Sigmoid colon (tissue), 7 donors: ENCODE measurements around the gene PRXL2C. TPM values are rescaled to one million over a fixed set of nuclear protein-coding genes. Genes with fewer than 3 reads are reported as not detected.

Experiments
- DNase-seq: peaks from one replicate; pipeline ENCODE4 v3.0.0-alpha.2; 2019
- H3K27ac ChIP-seq, 4 donors: fragments of 200-600 bp; sonication (generic); one replicate each; pipeline ENCODE4 v1.5.1; 2016 to 2019; ENCODE audit warnings: mild to moderate bottlenecking in 1 of 4
- H3K27me3 ChIP-seq, 3 donors: fragments of 200-600 bp; sonication (generic); one replicate each; pipeline ENCODE4 v1.5.1; 2019; ENCODE audit warnings: mild to moderate bottlenecking in 1 of 3
- H3K36me3 ChIP-seq, 4 donors: fragments of 200-600 bp; sonication (generic); one replicate each; pipeline ENCODE4 v1.5.1; 2016 to 2019
- H3K4me1 ChIP-seq, 4 donors: fragments of 200-600 bp; sonication (generic); one replicate each; pipeline ENCODE4 v1.5.1; 2017 to 2019
- H3K4me3 ChIP-seq, 4 donors: fragments of 200-600 bp; sonication (generic); one replicate each; pipeline ENCODE4 v1.5.1; 2017 to 2019; ENCODE audit warnings: mild to moderate bottlenecking in 2 of 4, moderate library complexity in 1 of 4
- H3K9me3 ChIP-seq, 4 donors: fragments of 200-600 bp in 3 of 4; sonication (generic) in 3 of 4; one replicate each; pipeline versions ENCODE4 v1.5.1 to v1.6.1; 2013 to 2019
- CTCF ChIP-seq, 4 experiments: fragments of 450-650 bp in 3 of 4; fragments of 200-600 bp in 1 of 4; IDR thresholded peaks; one replicate each; pipeline ENCODE4 v1.5.1; 2016 to 2019; ENCODE audit warnings: antibody characterized with exemption in 4 of 4, mild to moderate bottlenecking in 3 of 4, moderate library complexity in 2 of 4
- EP300 ChIP-seq, 4 donors: sonication (generic); formaldehyde crosslinking; IDR thresholded peaks; one replicate each; pipeline ENCODE4 v1.6.1; 2017; ENCODE audit warnings: antibody characterized with exemption in 4 of 4
- POLR2A ChIP-seq, 2 donors: fragments of 450-650 bp; IDR thresholded peaks; one replicate each; pipeline ENCODE4 v1.6.1; 2016; ENCODE audit warnings: antibody characterized with exemption in 2 of 2, mild to moderate bottlenecking in 2 of 2, moderate library complexity in 2 of 2
- POLR2AphosphoS5 ChIP-seq, 4 donors: sonication (generic); formaldehyde crosslinking; IDR thresholded peaks; one replicate each; pipeline ENCODE4 v1.6.1; 2017; ENCODE audit warnings: antibody characterized with exemption in 4 of 4
- WGBS, 2 donors: extraction: QIAGEN DNeasy Blood & Tissue Kit; methylation state at CpG; one replicate each; pipeline ENCODE4 v1.1.7; 2013; 5-methylcytosine and 5-hydroxymethylcytosine counted together
- intact Hi-C: fragments of 100-400 bp; cut with DNase I; formaldehyde crosslinking; loops from one replicate; pipeline ENCODE4 v1.15.1; 2023
- polyA plus RNA-seq, 3 donors: library from polyadenylated mRNA; stranded (reverse); fragments of 200-250 nt; gene quantifications; one replicate each; pipeline ENCODE4 v1.2.3, GENCODE V29; 2013
- total RNA-seq, 4 donors: library from RNA; depleted of rRNA; stranded (reverse); fragments of >200 nt; gene quantifications; one replicate each; pipeline ENCODE4 v1.1.0, GENCODE V29; 2016
- donor health status: healthy with polysubstance abuse.
- donor health status: Bipolar disorder and iron deficiency.
- donor health status: healthy.

PRXL2C gene
- total and polyA plus RNA-seq, 7 donors = 2.5 to 18.3 (median 14.0) TPM

- Histone ChIP-seq H3K4me1 (peaks cover 0 to 26% (median 23%) of the 10 kb centered on the region in 4 donors), H3K36me3 (no peaks in the 10 kb centered on the region), H3K4me3 (no peak overlapping the region), H3K27ac (peak overlapping the region; percentile 59 to 80 (median 70)), H3K9me3 (no peaks in the 10 kb centered on the region), H3K27me3 (no peaks in the 10 kb centered on the region)
- 29 to 60% methylated on average over 1 of the region's 1 CpG for whole genome bisulfite sequencing, 2 donors
- TF ChIP-seq POLR2AphosphoS5 (IDR thresholded peaks at IDR 0.05) = no peak
- TF ChIP-seq CTCF (IDR thresholded peaks at IDR 0.05) = no peak
- TF ChIP-seq POLR2A (IDR thresholded peaks at IDR 0.05) = no peak
- no peak for TF ChIP-seq EP300 (IDR thresholded peaks at IDR 0.05)
- DNase-seq = no peak
- intact Hi-C loops = no loop called here
Measured at GRCh38 chr9:96612966-96613589, 42.0 kb downstream of the PRXL2C start.

GRCh38 chr9:96612105-96612965, 42.8 kb downstream of the PRXL2C start:
- H3K9me3 ChIP-seq = no peaks in the 10 kb centered on the region
- peak; percentile 82 for DNase-seq
- intact Hi-C loops = no loop called here
- no peaks in the 10 kb centered on the region for H3K27me3 ChIP-seq
- H3K27ac ChIP-seq = peak overlapping the region; percentile 59 to 80 (median 70)
- WGBS, 2 donors = 29 to 56% methylated on average over 12 of the region's 12 CpGs
- H3K36me3 ChIP-seq = no peaks in the 10 kb centered on the region
- H3K4me1 ChIP-seq = peaks cover 0 to 26% (median 23%) of the 10 kb centered on the region in 4 donors
- TF ChIP-seq CTCF (IDR thresholded peaks at IDR 0.05) (no peak), POLR2AphosphoS5 (IDR thresholded peaks at IDR 0.05) (peak; percentile 22 to 80 (median 58)), EP300 (IDR thresholded peaks at IDR 0.05) (peak in 1 of 4 donors; percentile 19)
- H3K4me3 ChIP-seq = peak overlapping the region in 3 of 4 donors; percentile 3 to 12 (median 6)

GRCh38 chr9:96611302-96611701, 43.8 kb downstream of the PRXL2C start:
- Histone ChIP-seq H3K4me3 (no peak overlapping the region), H3K27me3 (no peaks in the 10 kb centered on the region), H3K27ac (peak overlapping the region; percentile 59 to 80 (median 70)), H3K9me3 (no peaks in the 10 kb centered on the region), H3K4me1 (peaks cover 0 to 26% (median 23%) of the 10 kb centered on the region in 4 donors), H3K36me3 (no peaks in the 10 kb centered on the region)
- intact Hi-C loops = no loop called here
- TF ChIP-seq POLR2AphosphoS5 (IDR thresholded peaks at IDR 0.05) = no peak
- no peak for TF ChIP-seq POLR2A (IDR thresholded peaks at IDR 0.05)
- TF ChIP-seq EP300 (IDR thresholded peaks at IDR 0.05) = no peak
- no peak for TF ChIP-seq CTCF (IDR thresholded peaks at IDR 0.05)
- no peak for DNase-seq
- 96 to 97% methylated on average over 3 of the region's 3 CpGs for WGBS, 2 donors

- Histone ChIP-seq H3K9me3 (no peaks in the 10 kb centered on the region), H3K4me1 (peaks cover 0 to 26% (median 23%) of the 10 kb centered on the region in 4 donors), H3K4me3 (no peak overlapping the region), H3K27ac (no peak overlapping the region), H3K36me3 (no peaks in the 10 kb centered on the region), H3K27me3 (no peaks in the 10 kb centered on the region)
- intact Hi-C loops = no loop called here
- no peak for TF ChIP-seq POLR2A (IDR thresholded peaks at IDR 0.05)
- no peak for TF ChIP-seq CTCF (IDR thresholded peaks at IDR 0.05)
- no peak for TF ChIP-seq POLR2AphosphoS5 (IDR thresholded peaks at IDR 0.05)
- no peak for DNase-seq
Measured at GRCh38 chr9:96609732-96610131, 45.4 kb downstream of the PRXL2C start.
